ENCODE results near the gene RNF13. TPM values are rescaled to one million over a fixed set of nuclear protein-coding genes. Genes with fewer than 3 reads are reported as not detected.
"Not testable (repeated sequence)": the region's sequence is repeated elsewhere in the genome, so short reads cannot be mapped to it uniquely, and the experiment has no call there.

RNF13 gene
- total RNA-seq, 2 experiments from 2014 or later = 40.0 to 45.0 TPM

GRCh38 chr3:149900322-149900721, 87.3 kb downstream of the RNF13 start:
- no peak overlapping the region for H3K4me3 Mint-ChIP-seq
- peaks cover 21% of the 10 kb centered on the region for H3K36me3 Mint-ChIP-seq
- H3K4me1 Mint-ChIP-seq = peaks cover 3% of the 10 kb centered on the region
- POLR2A ChIA-PET = no interaction called here
- ATAC-seq (ENCODE audit: low read depth) = no peak
- H3K9me3 Mint-ChIP-seq = no peaks in the 10 kb centered on the region
- no peak overlapping the region for H3K27ac Mint-ChIP-seq
- H3K27me3 Mint-ChIP-seq = no peaks in the 10 kb centered on the region
- no peak for DNase-seq

GRCh38 chr3:149901770-149902169, 88.8 kb downstream of the RNF13 start:
- peaks cover 18% of the 10 kb centered on the region for H3K36me3 Mint-ChIP-seq
- ATAC-seq (ENCODE audit: low read depth) (no peak), DNase-seq (no peak)
- no peak overlapping the region for H3K4me3 Mint-ChIP-seq
- peaks cover 3% of the 10 kb centered on the region for H3K4me1 Mint-ChIP-seq
- H3K27ac Mint-ChIP-seq = no peak overlapping the region
- POLR2A ChIA-PET = no interaction called here
- H3K9me3 Mint-ChIP-seq = no peaks in the 10 kb centered on the region
- H3K27me3 Mint-ChIP-seq = no peaks in the 10 kb centered on the region

- no peak overlapping the region for H3K4me3 Mint-ChIP-seq
- H3K27me3 Mint-ChIP-seq = no peaks in the 10 kb centered on the region
- H3K36me3 Mint-ChIP-seq = peaks cover 15% of the 10 kb centered on the region
- peaks cover 3% of the 10 kb centered on the region for H3K4me1 Mint-ChIP-seq
- DNase-seq = no peak
- no peak for ATAC-seq (ENCODE audit: low read depth)
- H3K9me3 Mint-ChIP-seq = no peaks in the 10 kb centered on the region
- no peak overlapping the region for H3K27ac Mint-ChIP-seq
- POLR2A ChIA-PET = no interaction called here
These were observed 89.6 kb downstream of the RNF13 start for GRCh38 chr3:149902498-149903139.

GRCh38 chr3:149906036-149906435, 93.0 kb downstream of the RNF13 start:
- H3K27me3 Mint-ChIP-seq = no peaks in the 10 kb centered on the region
- H3K4me3 Mint-ChIP-seq = no peak overlapping the region
- peaks cover 7% of the 10 kb centered on the region for H3K36me3 Mint-ChIP-seq
- ATAC-seq (ENCODE audit: low read depth) (no peak), DNase-seq (no peak)
- H3K4me1 Mint-ChIP-seq = no peaks in the 10 kb centered on the region
- no peaks in the 10 kb centered on the region for H3K9me3 Mint-ChIP-seq
- POLR2A ChIA-PET = no interaction called here
- H3K27ac Mint-ChIP-seq = no peak overlapping the region

GRCh38 chr3:149908424-149908957, 95.5 kb downstream of the RNF13 start:
- POLR2A ChIA-PET = no interaction called here
- Mint-ChIP-seq H3K4me1 (no peaks in the 10 kb centered on the region), H3K9me3 (no peaks in the 10 kb centered on the region), H3K36me3 (peaks cover 7% of the 10 kb centered on the region), H3K4me3 (no peak overlapping the region), H3K27me3 (no peaks in the 10 kb centered on the region), H3K27ac (no peak overlapping the region)
- ATAC-seq (ENCODE audit: low read depth) (no peak), DNase-seq (no peak)

GRCh38 chr3:149909923-149910322, 96.9 kb downstream of the RNF13 start:
- H3K4me3 Mint-ChIP-seq = no peak overlapping the region
- no peak for DNase-seq
- no peak overlapping the region for H3K27ac Mint-ChIP-seq
- H3K4me1 Mint-ChIP-seq = no peaks in the 10 kb centered on the region
- H3K27me3 Mint-ChIP-seq = no peaks in the 10 kb centered on the region
- H3K36me3 Mint-ChIP-seq = peaks cover 12% of the 10 kb centered on the region
- POLR2A ChIA-PET = no interaction called here
- H3K9me3 Mint-ChIP-seq = no peaks in the 10 kb centered on the region
- no peak for ATAC-seq (ENCODE audit: low read depth)

- ATAC-seq (ENCODE audit: low read depth) = no peak
- POLR2A ChIA-PET = no interaction called here
- no peak for DNase-seq
- Mint-ChIP-seq H3K27ac (no peak overlapping the region), H3K4me1 (no peaks in the 10 kb centered on the region), H3K27me3 (no peaks in the 10 kb centered on the region), H3K36me3 (peaks cover 28% of the 10 kb centered on the region), H3K4me3 (no peak overlapping the region), H3K9me3 (no peaks in the 10 kb centered on the region)
These were observed 104.2 kb downstream of the RNF13 start for GRCh38 chr3:149917124-149917667.

GRCh38 chr3:149919509-149919908, 106.5 kb downstream of the RNF13 start:
- Mint-ChIP-seq H3K27me3 (no peaks in the 10 kb centered on the region), H3K9me3 (no peaks in the 10 kb centered on the region), H3K4me1 (no peaks in the 10 kb centered on the region), H3K4me3 (no peak overlapping the region), H3K27ac (no peak overlapping the region), H3K36me3 (peaks cover 21% of the 10 kb centered on the region)
- no peak for DNase-seq
- POLR2A ChIA-PET = no interaction called here
- ATAC-seq (ENCODE audit: low read depth) = no peak

DNA sequence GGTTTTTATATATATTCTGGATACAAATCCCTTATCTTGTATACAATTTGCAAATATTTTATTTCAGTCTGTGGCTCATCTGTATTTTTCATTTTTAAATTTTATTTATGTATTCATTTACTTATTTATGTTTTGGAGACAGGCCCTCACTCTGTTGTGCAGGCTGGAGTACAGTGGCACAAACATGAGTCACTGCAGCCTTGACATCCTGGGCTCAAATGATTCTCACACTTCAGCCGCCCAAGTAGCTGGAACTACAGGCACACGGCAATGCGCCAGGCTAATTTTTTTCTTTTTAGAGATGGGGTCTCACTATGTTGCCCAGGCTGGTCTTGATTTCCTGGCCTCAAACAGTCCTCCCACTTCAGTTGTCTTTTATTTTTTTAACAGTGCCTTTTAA, 107.1 kb downstream of the RNF13 start:
- Mint-ChIP-seq H3K36me3 (peaks cover 21% of the 10 kb centered on the region), H3K9me3 (no peaks in the 10 kb centered on the region), H3K27me3 (no peaks in the 10 kb centered on the region), H3K4me3 (no peak overlapping the region), H3K27ac (no peak overlapping the region), H3K4me1 (no peaks in the 10 kb centered on the region)
- ATAC-seq (ENCODE audit: low read depth) (no peak), DNase-seq (no peak)
- POLR2A ChIA-PET = no interaction called here

- H3K9me3 Mint-ChIP-seq = peaks cover 3% of the 10 kb centered on the region
- POLR2A ChIA-PET = interaction anchor here (0.7 kb wide), 1 partner anchor 422 kb away, joined by 4 read pairs; no protein-coding TSS in a partner anchor
- ATAC-seq (ENCODE audit: low read depth) (no peak), DNase-seq (no peak)
- H3K36me3 Mint-ChIP-seq = peaks cover 24% of the 10 kb centered on the region
- H3K4me3 Mint-ChIP-seq = no peak overlapping the region
- no peak overlapping the region for H3K27ac Mint-ChIP-seq
- peaks cover 4% of the 10 kb centered on the region for H3K4me1 Mint-ChIP-seq
- H3K27me3 Mint-ChIP-seq = no peaks in the 10 kb centered on the region
These were observed 120.0 kb downstream of the RNF13 start for GRCh38 chr3:149933008-149933407.

GRCh38 chr3:149933858-149934257, 120.8 kb downstream of the RNF13 start:
- no peaks in the 10 kb centered on the region for H3K27me3 Mint-ChIP-seq
- no peak overlapping the region for H3K27ac Mint-ChIP-seq
- peaks cover 3% of the 10 kb centered on the region for H3K9me3 Mint-ChIP-seq
- no peak for DNase-seq
- H3K36me3 Mint-ChIP-seq = peaks cover 24% of the 10 kb centered on the region
- peaks cover 4% of the 10 kb centered on the region for H3K4me1 Mint-ChIP-seq
- no peak overlapping the region for H3K4me3 Mint-ChIP-seq
- no peak for ATAC-seq (ENCODE audit: low read depth)
- POLR2A ChIA-PET = no interaction called here

DNA sequence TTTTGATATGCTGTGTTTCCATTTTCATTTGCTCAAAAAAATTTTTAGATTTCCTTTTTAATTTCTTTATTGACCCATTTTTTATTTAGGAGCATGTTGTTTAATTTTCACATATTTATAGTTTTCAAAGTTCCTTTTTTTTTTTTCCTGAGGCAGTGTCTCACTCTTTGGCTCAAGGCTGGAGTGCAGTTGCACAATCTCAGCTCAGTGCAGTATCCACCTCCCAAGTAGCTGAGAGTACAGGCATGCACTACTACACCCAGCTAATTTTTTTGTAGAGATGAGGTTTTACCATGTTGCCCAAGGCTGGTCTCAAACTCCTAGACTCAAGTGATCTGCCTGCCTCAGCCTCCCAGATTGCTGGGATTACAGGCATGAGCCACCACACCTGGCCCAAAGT, 121.5 kb downstream of the RNF13 start:
- Mint-ChIP-seq H3K27me3 (no peaks in the 10 kb centered on the region), H3K36me3 (peaks cover 28% of the 10 kb centered on the region), H3K9me3 (peaks cover 3% of the 10 kb centered on the region), H3K4me1 (peaks cover 6% of the 10 kb centered on the region), H3K27ac (no peak overlapping the region), H3K4me3 (no peak overlapping the region)
- ATAC-seq (ENCODE audit: low read depth) (no peak), DNase-seq (no peak)
- POLR2A ChIA-PET = no interaction called here

GRCh38 chr3:149936812-149937230, 123.8 kb downstream of the RNF13 start:
- ATAC-seq (ENCODE audit: low read depth) = peak; percentile 22
- no peak for DNase-seq
- Mint-ChIP-seq H3K4me3 (no peak overlapping the region), H3K27ac (no peak overlapping the region), H3K9me3 (peaks cover under 1% of the 10 kb centered on the region), H3K36me3 (peaks cover 27% of the 10 kb centered on the region), H3K27me3 (no peaks in the 10 kb centered on the region), H3K4me1 (peaks cover 7% of the 10 kb centered on the region)
- POLR2A ChIA-PET = no interaction called here

DNA sequence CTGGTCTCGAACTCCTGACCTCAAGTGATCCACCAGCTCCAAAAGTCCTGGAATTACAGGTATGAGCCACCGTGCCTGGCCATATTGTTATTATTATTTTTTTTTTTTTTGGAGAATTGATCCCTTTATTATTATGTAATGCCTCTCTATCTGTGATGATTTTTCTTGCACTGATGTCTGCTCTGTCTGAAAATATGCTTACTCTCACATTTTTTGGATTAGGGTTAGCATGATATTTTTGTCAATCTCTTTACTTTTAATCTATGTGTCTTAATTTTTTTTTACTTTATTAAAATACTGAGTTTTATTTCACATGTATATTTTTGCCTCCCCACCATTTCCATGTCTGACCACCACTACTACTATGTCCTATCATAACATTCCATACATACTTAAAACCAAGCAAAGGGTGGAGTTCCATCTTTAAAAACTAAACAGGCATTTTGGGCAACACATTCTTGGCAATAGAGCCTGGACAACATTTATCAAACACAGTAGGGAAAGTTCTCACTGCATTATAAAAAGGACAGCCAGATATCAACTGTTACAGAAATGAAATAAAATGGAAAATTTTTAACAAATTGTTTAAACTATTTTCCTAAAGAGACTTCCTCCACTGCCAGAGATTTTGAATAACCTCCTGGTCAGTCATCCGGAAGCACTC, 125.5 kb downstream of the RNF13 start:
- DNase-seq = not testable (repeated sequence)
- peaks cover 36% of the 10 kb centered on the region for H3K36me3 Mint-ChIP-seq

More for the DNA sequence above, 125.5 kb downstream of the RNF13 start:
- H3K4me3 Mint-ChIP-seq; POLR2A ChIA-PET; H3K4me1 Mint-ChIP-seq; H3K27me3 Mint-ChIP-seq; H3K27ac Mint-ChIP-seq; H3K9me3 Mint-ChIP-seq; ATAC-seq (ENCODE audit: low read depth): not testable (repeated sequence)
